Activated naive CD4-positive, alpha-beta T cell treated with Interleukin-2 at 50 U/mL for 16 hours (primary cell): ENCODE measurements around the gene TMIGD3.

Source experiments
- DNase-seq: peaks from one replicate; pipeline ENCODE4 v3.0.0-alpha.2; 2020

Gene TMIGD3

GRCh38 chr1:111474106-111474505 lies 29.3 kb downstream of the TMIGD3 start:
- no peak for DNase-seq

GRCh38 chr1:111471538-111471937 lies 31.9 kb downstream of the TMIGD3 start:
- DNase-seq: no peak

- peak; percentile 64 for DNase-seq
Observed at GRCh38 chr1:111471012-111471411, 32.4 kb downstream of the TMIGD3 start.

GRCh38 chr1:111470596-111470995 lies 32.8 kb downstream of the TMIGD3 start:
- no peak for DNase-seq

GRCh38 chr1:111469539-111469938 lies 33.9 kb downstream of the TMIGD3 start:
- no peak for DNase-seq

GRCh38 chr1:111468717-111469100 lies 34.7 kb downstream of the TMIGD3 start:
- DNase-seq: no peak

GRCh38 chr1:111467865-111468716 lies 35.3 kb downstream of the TMIGD3 start:
- no peak for DNase-seq

GRCh38 chr1:111466480-111466879 lies 37.0 kb downstream of the TMIGD3 start:
- no peak for DNase-seq

- no peak for DNase-seq
Observed at GRCh38 chr1:111465754-111466153, 37.7 kb downstream of the TMIGD3 start.

- DNase-seq: no peak
Observed at GRCh38 chr1:111463029-111463683, 40.3 kb downstream of the TMIGD3 start.

- no peak for DNase-seq
Observed at GRCh38 chr1:111462370-111463028, 40.9 kb downstream of the TMIGD3 start.

GRCh38 chr1:111461765-111462164 lies 41.7 kb downstream of the TMIGD3 start:
- DNase-seq: no peak

- no peak for DNase-seq
Observed at GRCh38 chr1:111455642-111456031, 47.8 kb downstream of the TMIGD3 start.

- DNase-seq: no peak
Observed at GRCh38 chr1:111454859-111455641, 48.4 kb downstream of the TMIGD3 start.

GRCh38 chr1:111453706-111454105 lies 49.7 kb downstream of the TMIGD3 start:
- DNase-seq: no peak

GRCh38 chr1:111452581-111452980 lies 50.9 kb downstream of the TMIGD3 start:
- DNase-seq: no peak

GRCh38 chr1:111450185-111450584 lies 53.2 kb downstream of the TMIGD3 start:
- DNase-seq: no peak

GRCh38 chr1:111449703-111450017 lies 53.8 kb downstream of the TMIGD3 start:
- no peak for DNase-seq

- peak; percentile 90 for DNase-seq
Observed at GRCh38 chr1:111448918-111449702, 54.3 kb downstream of the TMIGD3 start, which contains the start of the genes ATP5PB and WDR77. ATP5PB (plus strand) TSS chr1:111449464; CDS start chr1:111449542, 78 bp downstream. WDR77 (minus strand) TSS chr1:111449256; CDS start chr1:111449169, 87 bp downstream.

- peak; percentile 37 for DNase-seq
Observed at GRCh38 chr1:111448482-111448917, 54.9 kb downstream of the TMIGD3 start.

GRCh38 chr1:111446967-111447892 lies 56.2 kb downstream of the TMIGD3 start:
- DNase-seq: no peak
